PC-9 (cell line): ENCODE results near the gene KIF16B. TPM values are rescaled to one million over a fixed set of nuclear protein-coding genes. Genes with fewer than 3 reads are reported as not detected.

Experiments
- BruUV-seq: library from RNA; stranded (reverse); fragments of 400-500 nt; replicated peaks from 2 replicates; lab custom pipeline; 2021; lab: Mats Ljungman, UMichigan
- CTCF ChIA-PET: fragments of 300-600 bp; sonication (Branson Sonifier 250); formaldehyde crosslinking; loops from one replicate; lab custom pipeline; 2022; ENCODE audit warnings: antibody characterized with exemption; lab: Charles Lee
- POLR2A ChIA-PET: fragments of 300-600 bp; sonication (Branson Sonifier 250); formaldehyde crosslinking; loops from one replicate; lab custom pipeline; 2022; ENCODE audit warnings: antibody characterized with exemption; ENCODE audit not compliant: unreplicated experiment; lab: Charles Lee
- DNase-seq, 2 experiments: peaks; one replicate each; pipeline versions ENCODE4 v3.0.0 to v3.0.0-alpha.2; 2015 to 2022; ENCODE audit warnings: mixed read lengths in 1 of 2
- H2AFZ ChIP-seq: fragments of 200-600 bp; sonication (generic); 2 replicates; pipeline ENCODE4 v1.8.1; 2017; ENCODE audit warnings: antibody characterized with exemption
- H3F3A ChIP-seq: fragments of 200-600 bp; sonication (generic); 2 replicates; pipeline ENCODE4 v1.8.1; 2017; ENCODE audit warnings: antibody characterized with exemption, mild to moderate bottlenecking, low read depth; ENCODE audit not compliant: insufficient read depth
- H3K27ac ChIP-seq: fragments of 200-600 bp; sonication (generic); 2 replicates; pipeline ENCODE4 v1.6.1; 2016; ENCODE audit warnings: mixed run types
- H3K27me3 ChIP-seq: fragments of 200-600 bp; sonication (generic); 2 replicates; pipeline ENCODE4 v1.6.1; 2016; ENCODE audit warnings: low read depth, mixed run types; ENCODE audit not compliant: insufficient read depth
- H3K36me3 ChIP-seq: fragments of 200-600 bp; sonication (generic); 2 replicates; pipeline ENCODE4 v1.6.1; 2016; ENCODE audit warnings: low read depth, mixed run types
- H3K4me1 ChIP-seq: fragments of 200-600 bp; sonication (generic); replicated peaks from 2 replicates; pipeline ENCODE4 v1.6.1; 2016; ENCODE audit warnings: mixed run types; ENCODE audit not compliant: insufficient read depth
- H3K4me2 ChIP-seq: fragments of 200-600 bp; sonication (generic); 2 replicates; pipeline ENCODE4 v1.6.1; 2017; ENCODE audit warnings: mixed run types
- H3K4me3 ChIP-seq: fragments of 200-600 bp; sonication (generic); 2 replicates; pipeline ENCODE4 v1.6.1; 2016; ENCODE audit warnings: mixed run types
- H3K79me2 ChIP-seq: fragments of 200-600 bp; sonication (generic); 2 replicates; pipeline ENCODE4 v1.6.1; 2017; ENCODE audit warnings: low read depth, mixed run types
- H3K9me2 ChIP-seq: fragments of 200-600 bp; sonication (generic); 2 replicates; pipeline ENCODE4 v1.8.1; 2017; ENCODE audit warnings: mild to moderate bottlenecking; ENCODE audit not compliant: insufficient read depth
- H3K9me3 ChIP-seq: fragments of 200-600 bp; sonication (generic); 2 replicates; pipeline ENCODE4 v1.8.1; 2016; ENCODE audit warnings: low read depth; ENCODE audit not compliant: insufficient read depth
- H4K20me1 ChIP-seq: fragments of 200-600 bp; sonication (generic); 2 replicates; pipeline ENCODE4 v1.8.1; 2017; ENCODE audit not compliant: insufficient read depth
- CTCF ChIP-seq: fragments of 200-600 bp; sonication (generic); conservative IDR thresholded peaks from 2 replicates; pipeline ENCODE4 v1.6.1; 2017; ENCODE audit warnings: mixed run types, antibody characterized with exemption, mild to moderate bottlenecking, moderate library complexity
- EZH2 ChIP-seq: fragments of 200-600 bp; sonication (generic); IDR thresholded peaks from 2 replicates; pipeline ENCODE4 v1.8.0; 2017; ENCODE audit warnings: antibody characterized with exemption, low read depth
- intact Hi-C: fragments of 100-400 bp; cut with micrococcal nuclease; formaldehyde crosslinking; loops from one replicate; pipeline ENCODE4 v1.10.0; 2022; ENCODE audit not compliant: unreplicated experiment
- total RNA-seq: library from RNA; stranded (reverse); gene quantifications from 2 replicates; pipeline ENCODE4 v1.2.3, GENCODE V29; 2021

KIF16B gene
- total RNA-seq, 1 experiment from 2014 or later, result 17.6 TPM

- Histone ChIP-seq H3F3A (no peaks in the 10 kb centered on the region), H3K79me2 (no peaks in the 10 kb centered on the region), H3K4me1 (no peaks in the 10 kb centered on the region), H3K27me3 (no peaks in the 10 kb centered on the region), H2AFZ (no peak overlapping the region), H3K36me3 (no peaks in the 10 kb centered on the region), H3K9me3 (no peaks in the 10 kb centered on the region), H3K27ac (no peak overlapping the region), H4K20me1 (no peaks in the 10 kb centered on the region), H3K9me2 (no peaks in the 10 kb centered on the region), H3K4me3 (no peak overlapping the region), H3K4me2 (no peak overlapping the region)
- no peak for DNase-seq
- ChIA-PET CTCF (no interaction called here), POLR2A (no interaction called here)
- TF ChIP-seq EZH2, result no peak
- no peak for TF ChIP-seq CTCF
- intact Hi-C loops, result no loop called here
- no TSS peak for BruUV-seq
Measured at GRCh38 chr20:16378712-16379370, 194.4 kb downstream of the KIF16B start.

GRCh38 chr20:16378122-16378521 is 195.1 kb downstream of the KIF16B start:
- POLR2A ChIA-PET, result no interaction called here
- Histone ChIP-seq H2AFZ (no peak overlapping the region), H4K20me1 (no peaks in the 10 kb centered on the region), H3K79me2 (no peaks in the 10 kb centered on the region), H3K4me1 (no peaks in the 10 kb centered on the region), H3F3A (no peaks in the 10 kb centered on the region), H3K9me3 (no peaks in the 10 kb centered on the region), H3K36me3 (no peaks in the 10 kb centered on the region), H3K4me3 (no peak overlapping the region), H3K9me2 (no peaks in the 10 kb centered on the region), H3K27ac (no peak overlapping the region), H3K27me3 (no peaks in the 10 kb centered on the region), H3K4me2 (no peak overlapping the region)
- TF ChIP-seq EZH2, result no peak
- no peak for TF ChIP-seq CTCF
- no TSS peak for BruUV-seq
- intact Hi-C loops, result no loop called here
- CTCF ChIA-PET, result no interaction called here
- DNase-seq, result no peak

GRCh38 chr20:16369441-16369840 is 203.8 kb downstream of the KIF16B start:
- ChIA-PET CTCF (no interaction called here), POLR2A (no interaction called here)
- Histone ChIP-seq H3K79me2 (no peaks in the 10 kb centered on the region), H3K4me3 (no peak overlapping the region), H3K4me2 (no peak overlapping the region), H3K9me2 (no peaks in the 10 kb centered on the region; the same call in 1 of the 2 replicates), H3F3A (no peaks in the 10 kb centered on the region), H2AFZ (no peak overlapping the region), H3K9me3 (no peaks in the 10 kb centered on the region), H3K27ac (no peak overlapping the region), H3K4me1 (no peaks in the 10 kb centered on the region), H3K27me3 (no peaks in the 10 kb centered on the region), H4K20me1 (no peaks in the 10 kb centered on the region), H3K36me3 (no peaks in the 10 kb centered on the region)
- intact Hi-C loops, result no loop called here
- BruUV-seq, result no TSS peak
- TF ChIP-seq CTCF (no peak), EZH2 (no peak)
- no peak for DNase-seq
